Right lobe of liver (tissue), 6 donors: ENCODE results near the gene ATP6V0B. TPM values are rescaled to one million over a fixed set of nuclear protein-coding genes. Genes with fewer than 3 reads are reported as not detected.
A peak's percentile ranks its signal among the peaks of the same experiment; 100 is the strongest.

Experiments
- ATAC-seq, 4 donors: fragments of 200-7000 bp; cut with Tn5 transposase; one replicate each; pipeline ENCODE4 v1.9.1; 2020; ENCODE audit warnings: mild to moderate bottlenecking in 4 of 4, moderate library complexity in 4 of 4
- DNase-seq, 3 donors: peaks; one replicate each; pipeline ENCODE4 v3.0.0-alpha.2; 2020
- H3K27ac ChIP-seq, 3 donors: fragments of 200-600 bp; one replicate each; pipeline ENCODE4 v1.8.0; 2022
- H3K27me3 ChIP-seq, 2 donors: fragments of 200-600 bp; one replicate each; pipeline ENCODE4 v1.8.0; 2022
- H3K36me3 ChIP-seq, 4 donors: fragments of 200-600 bp; sonication (generic) in 1 of 4; one replicate each; pipeline versions ENCODE4 v1.5.1 to v1.8.0; 2017 to 2022; ENCODE audit warnings: control low read depth in 1 of 4
- H3K4me1 ChIP-seq, 4 donors: fragments of 200-600 bp; sonication (generic) in 1 of 4; one replicate each; pipeline versions ENCODE4 v1.5.1 to v1.8.0; 2017 to 2022; ENCODE audit warnings: control low read depth in 1 of 4
- H3K4me3 ChIP-seq, 3 donors: fragments of 200-600 bp; one replicate each; pipeline ENCODE4 v1.8.0; 2022
- H3K9me3 ChIP-seq, 4 donors: fragments of 200-600 bp; sonication (generic) in 1 of 4; one replicate each; pipeline versions ENCODE4 v1.5.1 to v1.8.0; 2017 to 2022; ENCODE audit warnings: control low read depth in 1 of 4
- CTCF ChIP-seq, 4 donors: fragments of 200-600 bp in 3 of 4; fragments of 450-650 bp in 1 of 4; IDR thresholded peaks; one replicate each; pipeline versions ENCODE4 v1.5.1 to v1.8.0; 2016 to 2022; ENCODE audit warnings: antibody characterized with exemption in 4 of 4, mild to moderate bottlenecking in 2 of 4
- POLR2A ChIP-seq: fragments of 450-650 bp; IDR thresholded peaks from one replicate; pipeline ENCODE4 v1.6.1; 2017; ENCODE audit warnings: antibody characterized with exemption, mild to moderate bottlenecking
- WGBS: methylation state at CpG from one replicate; pipeline ENCODE4 v1.1.6; 2018; ENCODE audit warnings: low coverage, low lambda C conversion rate; ENCODE audit not compliant: insufficient coverage; ENCODE audit errors: missing lambda C conversion rate; 5-methylcytosine and 5-hydroxymethylcytosine counted together
- intact Hi-C, 2 donors: fragments of 100-400 bp; cut with DNase I; formaldehyde crosslinking; loops; one replicate each; pipeline versions ENCODE4 v1.11.2 to v1.14.1; 2022
- total RNA-seq, 6 experiments: library from RNA; depleted of rRNA in 2 of 6; stranded (reverse); fragments of >200 nt in 2 of 6; fragmentation: NEBNext Ultra II Directional in 3 of 6; extraction: Animal tissue kit (Norgen Biotek cat#: 25700) in 3 of 6; gene quantifications; one replicate each; pipeline versions ENCODE4 v1.1.0 to v1.2.4, GENCODE V29; 2016 to 2023
- donor health status: DM: no; HTN: yes; CAD: no.
- donor health status: DM: no; HTN: no; CAD: no.
- donor health status: DM: no; HTN: no; CAD: no.
- donor health status: DM: no; HTN: yes; CAD: no.
- donor health status: DM: no; HTN: yes; CAD: no.

ATP6V0B gene
- total RNA-seq, 6 experiments from 2014 or later, result 64.4 to 142 (median 76.9) TPM

- no peaks in the 10 kb centered on the region for H3K36me3 ChIP-seq
- intact Hi-C loops, result loop anchor here (5.0 to 10.0 kb wide), 2 partner anchors 170 to 172 kb away; no protein-coding TSS in a partner anchor
- no peaks in the 10 kb centered on the region for H3K9me3 ChIP-seq
- H3K4me1 ChIP-seq, result peaks cover 0 to 19% (median 3%) of the 10 kb centered on the region in 4 donors
- peak; percentile 71 to 76 (median 73) for DNase-seq
- 22% methylated on average over 10 of the region's 13 CpGs for WGBS
- H3K4me3 ChIP-seq, result peak overlapping the region in 2 of 3 donors; percentile 27 to 29
- ATAC-seq, result peak; percentile 70 to 81 (median 75)
- H3K27me3 ChIP-seq, result no peaks in the 10 kb centered on the region
- no peak overlapping the region for H3K27ac ChIP-seq
- TF ChIP-seq CTCF (IDR thresholded peaks at IDR 0.05) (peak; percentile 62 to 74 (median 63)), POLR2A (no peak)
Measured at GRCh38 chr1:43934101-43934985, 40.4 kb upstream of the ATP6V0B start.

GRCh38 chr1:43934986-43935324 lies 39.8 kb upstream of the ATP6V0B start:
- Histone ChIP-seq H3K4me1 (peaks cover 0 to 19% (median 3%) of the 10 kb centered on the region in 4 donors), H3K27me3 (no peaks in the 10 kb centered on the region), H3K9me3 (no peaks in the 10 kb centered on the region), H3K4me3 (no peak overlapping the region), H3K36me3 (no peaks in the 10 kb centered on the region), H3K27ac (no peak overlapping the region)
- peak in 1 of 4 donors; percentile 2 for TF ChIP-seq CTCF (IDR thresholded peaks at IDR 0.05)
- TF ChIP-seq POLR2A, result no peak
- DNase-seq (no peak), ATAC-seq (no peak)
- intact Hi-C loops, result loop anchor here (5.0 to 10.0 kb wide), 2 partner anchors 170 to 173 kb away; no protein-coding TSS in a partner anchor
- 33% methylated on average over 3 of the region's 5 CpGs for WGBS

- no peak for TF ChIP-seq POLR2A
- no peak for TF ChIP-seq CTCF (IDR thresholded peaks at IDR 0.05)
- WGBS, result no CpG with 5 or more reads among the region's 48 CpGs
- Histone ChIP-seq H3K4me1 (peaks cover 0 to 19% (median 3%) of the 10 kb centered on the region in 4 donors), H3K4me3 (peak overlapping the region in 1 of 3 donors; percentile 50), H3K36me3 (no peaks in the 10 kb centered on the region), H3K27ac (no peak overlapping the region), H3K27me3 (no peaks in the 10 kb centered on the region), H3K9me3 (no peaks in the 10 kb centered on the region)
- intact Hi-C loops, result loop anchor here in 1 of 2 donors (10.0 kb wide), 1 partner anchor 171 kb away; no protein-coding TSS in a partner anchor
- ATAC-seq (no peak), DNase-seq (no peak)
Measured at GRCh38 chr1:43935711-43936427, 38.9 kb upstream of the ATP6V0B start.

- no peaks in the 10 kb centered on the region for H3K27me3 ChIP-seq
- no peaks in the 10 kb centered on the region for H3K36me3 ChIP-seq
- 50% methylated on average over 2 of the region's 56 CpGs for WGBS
- intact Hi-C loops, result loop anchor here in 1 of 2 donors (10.0 kb wide), 1 partner anchor 172 kb away; no protein-coding TSS in a partner anchor
- ATAC-seq (peak; percentile 43 to 57 (median 50)), DNase-seq (peak in 1 of 3 donors; percentile 54)
- peaks cover 0 to 19% (median 3%) of the 10 kb centered on the region in 4 donors for H3K4me1 ChIP-seq
- peak overlapping the region; percentile 20 to 50 (median 25) for H3K4me3 ChIP-seq
- no peaks in the 10 kb centered on the region for H3K9me3 ChIP-seq
- peak in 2 of 4 donors; percentile 16 to 21 for TF ChIP-seq CTCF (IDR thresholded peaks at IDR 0.05)
- no peak for TF ChIP-seq POLR2A
- H3K27ac ChIP-seq, result no peak overlapping the region
Measured at GRCh38 chr1:43936431-43937151, 38.2 kb upstream of the ATP6V0B start.
